ENCODE data around the gene URM1.

DNA sequence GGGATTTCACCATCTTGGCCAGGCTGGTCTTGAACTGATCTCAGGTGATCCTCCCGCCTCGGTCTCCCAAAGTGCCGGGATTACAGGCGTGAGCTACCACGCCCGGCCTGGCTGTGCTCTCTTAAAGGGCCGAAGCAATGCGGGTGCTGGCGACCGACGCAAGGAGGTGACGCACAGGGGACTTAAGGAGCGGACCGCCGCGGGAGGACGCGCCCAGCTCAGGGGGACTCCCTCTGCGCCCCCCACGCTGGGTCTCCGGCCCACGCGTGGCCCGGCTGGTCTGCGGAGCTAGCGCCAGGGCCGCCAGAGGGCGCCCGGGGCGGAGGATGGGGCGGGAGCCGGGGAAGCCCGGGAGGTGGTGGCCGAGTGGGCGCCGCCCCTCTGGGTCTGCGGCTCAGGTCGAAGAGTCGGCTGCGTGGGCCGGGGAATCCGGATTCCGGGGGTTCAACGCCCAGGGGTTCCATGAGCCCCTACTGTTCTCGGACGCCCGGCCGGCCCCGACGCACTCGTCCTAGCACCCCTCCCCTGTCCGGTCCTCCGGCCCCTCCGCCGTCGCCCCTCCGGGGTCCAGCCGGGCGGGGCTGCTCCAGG lies 49.0 kb downstream of the URM1 start:
- TF ChIP-seq, protein P1, sequence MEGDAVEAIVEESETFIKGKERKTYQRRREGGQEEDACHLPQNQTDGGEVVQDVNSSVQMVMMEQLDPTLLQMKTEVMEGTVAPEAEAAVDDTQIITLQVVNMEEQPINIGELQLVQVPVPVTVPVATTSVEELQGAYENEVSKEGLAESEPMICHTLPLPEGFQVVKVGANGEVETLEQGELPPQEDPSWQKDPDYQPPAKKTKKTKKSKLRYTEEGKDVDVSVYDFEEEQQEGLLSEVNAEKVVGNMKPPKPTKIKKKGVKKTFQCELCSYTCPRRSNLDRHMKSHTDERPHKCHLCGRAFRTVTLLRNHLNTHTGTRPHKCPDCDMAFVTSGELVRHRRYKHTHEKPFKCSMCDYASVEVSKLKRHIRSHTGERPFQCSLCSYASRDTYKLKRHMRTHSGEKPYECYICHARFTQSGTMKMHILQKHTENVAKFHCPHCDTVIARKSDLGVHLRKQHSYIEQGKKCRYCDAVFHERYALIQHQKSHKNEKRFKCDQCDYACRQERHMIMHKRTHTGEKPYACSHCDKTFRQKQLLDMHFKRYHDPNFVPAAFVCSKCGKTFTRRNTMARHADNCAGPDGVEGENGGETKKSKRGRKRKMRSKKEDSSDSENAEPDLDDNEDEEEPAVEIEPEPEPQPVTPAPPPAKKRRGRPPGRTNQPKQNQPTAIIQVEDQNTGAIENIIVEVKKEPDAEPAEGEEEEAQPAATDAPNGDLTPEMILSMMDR (IDR thresholded peaks at IDR 0.05), result peak; percentile 94
- TF ChIP-seq ZFX (IDR thresholded peaks at IDR 0.05; ENCODE audit: borderline replicate concordance), result no peak

Measured in 22Rv1 (cell line).